Right forelimb (tissue), 1 donor: ENCODE measurements around the gene STAU1.
A peak's percentile ranks its signal among the peaks of the same experiment; 100 is the strongest.
"Not testable (repeated sequence)": the region's sequence is repeated elsewhere in the genome, so short reads cannot be mapped to it uniquely, and the experiment has no call there.

Experiments
- DNase-seq: peaks from one replicate; pipeline ENCODE4 v3.0.0-alpha.2; 2018

Gene STAU1

GRCh38 chr20:49203011-49203410 lies 14.9 kb upstream of the STAU1 start:
- no peak for DNase-seq

- DNase-seq = no peak
These were observed 11.7 kb upstream of the STAU1 start for GRCh38 chr20:49199729-49200293.

GRCh38 chr20:49192944-49193518 lies 4.9 kb upstream of the STAU1 start:
- DNase-seq = not testable (repeated sequence)

- DNase-seq = no peak
These were observed 744 bp downstream of the STAU1 start for GRCh38 chr20:49187330-49187850.

GRCh38 chr20:49186535-49187329 lies 1.4 kb downstream of the STAU1 start:
- peak; percentile 66 for DNase-seq

- no peak for DNase-seq
These were observed 2.9 kb downstream of the STAU1 start for GRCh38 chr20:49185071-49185761.

GRCh38 chr20:49184691-49185070 lies 3.5 kb downstream of the STAU1 start:
- DNase-seq = no peak

GRCh38 chr20:49184084-49184501 lies 4.0 kb downstream of the STAU1 start:
- not testable (repeated sequence) for DNase-seq

GRCh38 chr20:49183444-49183843 lies 4.7 kb downstream of the STAU1 start:
- no peak for DNase-seq

GRCh38 chr20:49181265-49181877 lies 6.8 kb downstream of the STAU1 start:
- no peak for DNase-seq

GRCh38 chr20:49179368-49180277 lies 8.5 kb downstream of the STAU1 start:
- DNase-seq = no peak

- no peak for DNase-seq
These were observed 14.0 kb downstream of the STAU1 start for GRCh38 chr20:49174183-49174582.

GRCh38 chr20:49172413-49172812 lies 15.7 kb downstream of the STAU1 start:
- DNase-seq = no peak

GRCh38 chr20:49171909-49172308 lies 16.2 kb downstream of the STAU1 start:
- no peak for DNase-seq

- no peak for DNase-seq
These were observed 17.4 kb downstream of the STAU1 start for GRCh38 chr20:49170714-49171113.

- no peak for DNase-seq
These were observed 18.6 kb downstream of the STAU1 start for GRCh38 chr20:49169547-49169946.

GRCh38 chr20:49168864-49169263 lies 19.3 kb downstream of the STAU1 start:
- DNase-seq = not testable (repeated sequence)

- no peak for DNase-seq
These were observed 20.2 kb downstream of the STAU1 start for GRCh38 chr20:49167811-49168507.

GRCh38 chr20:49166534-49167449 lies 21.3 kb downstream of the STAU1 start:
- DNase-seq = no peak

- no peak for DNase-seq
These were observed 22.5 kb downstream of the STAU1 start for GRCh38 chr20:49165611-49166010.
